HepG2 (cell line): Measurements from ENCODE around the gene DSC3.

Experiments
- KAT2B ChIP-seq: fragments of 150-350 bp; IDR thresholded peaks from 2 replicates; pipeline ENCODE4 v1.6.1; 2014; ENCODE audit warnings: low read depth, low read length, borderline replicate concordance
- POLR2A ChIP-seq, 2 experiments: IDR thresholded peaks; 2 replicates each; pipeline ENCODE4 v1.6.1; 2011; ENCODE audit warnings: low read depth in 2 of 2, low read length in 2 of 2, mild to moderate bottlenecking in 1 of 2, moderate library complexity in 1 of 2; ENCODE audit not compliant: insufficient read depth in 1 of 2

DNA sequence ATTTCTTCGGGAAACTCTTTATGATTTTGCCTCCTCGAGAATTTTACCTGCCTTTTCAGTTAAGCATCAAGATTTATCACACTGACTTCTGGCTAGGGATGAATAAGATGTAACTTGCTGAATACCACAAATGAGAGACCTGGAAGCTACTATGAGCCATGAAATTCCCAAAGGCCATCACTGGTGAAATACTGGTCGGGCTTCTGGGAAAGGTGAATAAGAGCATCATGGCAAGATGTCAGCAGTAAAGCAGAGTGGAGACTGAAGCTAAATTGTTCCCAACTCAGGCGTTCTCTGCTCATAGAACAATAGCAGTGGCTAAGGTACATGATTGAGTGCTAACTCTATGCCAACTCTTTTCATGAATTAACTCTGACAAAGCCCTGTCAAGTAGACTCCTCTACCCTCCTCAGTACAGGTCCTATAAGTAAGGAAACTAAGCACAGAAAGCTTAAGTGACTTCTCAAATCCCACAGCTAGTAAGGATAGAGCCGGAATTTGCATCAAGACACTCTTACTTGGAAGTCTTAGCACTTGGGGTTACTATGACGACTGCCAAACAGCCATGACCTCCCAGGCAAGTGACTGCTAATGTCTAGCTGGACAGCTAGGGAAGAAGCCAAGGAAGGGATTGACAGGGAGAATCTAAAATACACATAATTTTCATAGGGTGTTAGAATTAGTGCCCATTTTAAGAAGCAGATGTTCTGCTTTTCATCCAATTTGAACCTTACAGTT, 22.7 kb upstream of the DSC3 start:
- TF ChIP-seq POLR2A (IDR thresholded peaks at IDR 0.05; ENCODE audit: insufficient read depth in 1 of 2, low read depth in 2 of 2, low read length in 2 of 2) (no peak), KAT2B (no peak)
